Astrocyte of the spinal cord (primary cell): ENCODE measurements around the gene LYPLA2.
"Not testable (repeated sequence)": the region's sequence is repeated elsewhere in the genome, so short reads cannot be mapped to it uniquely, and the experiment has no call there.

Experiments used
- DNase-seq: peaks from one replicate; pipeline ENCODE4 v3.0.0; 2011; ENCODE audit warnings: low read depth, low spot score
- H3K4me3 ChIP-seq: 2 replicates; pipeline ENCODE4 v1.5.1; 2011; ENCODE audit warnings: low read depth, mild to moderate bottlenecking, low read length, moderate library complexity
- in situ Hi-C: cut with HindIII; loops from 2 replicates; pipeline ENCODE4 v1.10.0; 2017; ENCODE audit warnings: low sequenced_read_pairs
- TF ChIP-seq, protein P1 (sequence below): IDR thresholded peaks from 2 replicates; pipeline ENCODE4 v1.5.1; 2012; ENCODE audit warnings: low read depth, mild to moderate bottlenecking, low read length, inconsistent platforms

LYPLA2 gene

DNA sequence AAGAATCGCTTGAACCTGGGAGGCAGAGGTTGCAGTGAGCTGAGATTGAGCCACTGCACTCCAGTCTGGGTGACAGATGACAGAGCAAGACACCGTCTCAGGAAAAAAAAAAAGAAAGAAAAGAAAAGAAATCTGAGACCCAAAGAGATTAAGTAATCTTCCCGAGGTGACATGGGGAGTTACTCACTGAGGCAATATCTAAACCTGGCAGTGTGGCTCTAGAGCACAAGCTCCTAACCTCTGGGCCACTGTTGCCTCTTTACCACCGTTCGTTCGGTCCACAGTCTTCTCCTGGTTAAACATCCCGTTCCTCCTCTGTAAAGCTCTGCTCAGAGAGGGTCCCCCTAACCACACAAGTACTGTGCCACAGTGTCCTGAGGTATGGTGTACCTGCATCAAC is 32.8 kb downstream of the LYPLA2 start:
- TF ChIP-seq, protein P1, sequence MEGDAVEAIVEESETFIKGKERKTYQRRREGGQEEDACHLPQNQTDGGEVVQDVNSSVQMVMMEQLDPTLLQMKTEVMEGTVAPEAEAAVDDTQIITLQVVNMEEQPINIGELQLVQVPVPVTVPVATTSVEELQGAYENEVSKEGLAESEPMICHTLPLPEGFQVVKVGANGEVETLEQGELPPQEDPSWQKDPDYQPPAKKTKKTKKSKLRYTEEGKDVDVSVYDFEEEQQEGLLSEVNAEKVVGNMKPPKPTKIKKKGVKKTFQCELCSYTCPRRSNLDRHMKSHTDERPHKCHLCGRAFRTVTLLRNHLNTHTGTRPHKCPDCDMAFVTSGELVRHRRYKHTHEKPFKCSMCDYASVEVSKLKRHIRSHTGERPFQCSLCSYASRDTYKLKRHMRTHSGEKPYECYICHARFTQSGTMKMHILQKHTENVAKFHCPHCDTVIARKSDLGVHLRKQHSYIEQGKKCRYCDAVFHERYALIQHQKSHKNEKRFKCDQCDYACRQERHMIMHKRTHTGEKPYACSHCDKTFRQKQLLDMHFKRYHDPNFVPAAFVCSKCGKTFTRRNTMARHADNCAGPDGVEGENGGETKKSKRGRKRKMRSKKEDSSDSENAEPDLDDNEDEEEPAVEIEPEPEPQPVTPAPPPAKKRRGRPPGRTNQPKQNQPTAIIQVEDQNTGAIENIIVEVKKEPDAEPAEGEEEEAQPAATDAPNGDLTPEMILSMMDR, result no peak
- in situ Hi-C loops, result no loop called here
- DNase-seq, result no peak
- no peak overlapping the region for H3K4me3 ChIP-seq

DNA sequence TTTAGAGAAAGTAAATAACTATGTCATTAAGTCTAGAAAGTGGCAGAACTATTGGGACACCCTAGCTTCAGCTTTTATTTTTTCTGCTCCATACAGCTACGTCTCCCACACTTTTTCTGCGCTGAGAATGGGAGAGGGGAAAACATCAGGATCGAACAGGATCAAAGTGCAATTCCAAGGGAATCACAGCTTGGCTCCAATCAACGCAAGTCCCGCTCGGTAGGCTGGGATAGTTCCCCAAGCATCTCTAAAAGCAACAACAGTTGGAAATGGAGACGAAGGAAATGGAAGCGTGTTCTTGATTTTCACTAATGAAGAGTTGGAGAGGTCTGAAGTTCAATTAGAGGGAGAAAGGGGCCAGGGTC is 33.7 kb downstream of the LYPLA2 start:
- TF ChIP-seq, protein P1, result no peak
- in situ Hi-C loops, result no loop called here
- DNase-seq, result no peak
- H3K4me3 ChIP-seq, result peak overlapping the region; percentile 88

DNA sequence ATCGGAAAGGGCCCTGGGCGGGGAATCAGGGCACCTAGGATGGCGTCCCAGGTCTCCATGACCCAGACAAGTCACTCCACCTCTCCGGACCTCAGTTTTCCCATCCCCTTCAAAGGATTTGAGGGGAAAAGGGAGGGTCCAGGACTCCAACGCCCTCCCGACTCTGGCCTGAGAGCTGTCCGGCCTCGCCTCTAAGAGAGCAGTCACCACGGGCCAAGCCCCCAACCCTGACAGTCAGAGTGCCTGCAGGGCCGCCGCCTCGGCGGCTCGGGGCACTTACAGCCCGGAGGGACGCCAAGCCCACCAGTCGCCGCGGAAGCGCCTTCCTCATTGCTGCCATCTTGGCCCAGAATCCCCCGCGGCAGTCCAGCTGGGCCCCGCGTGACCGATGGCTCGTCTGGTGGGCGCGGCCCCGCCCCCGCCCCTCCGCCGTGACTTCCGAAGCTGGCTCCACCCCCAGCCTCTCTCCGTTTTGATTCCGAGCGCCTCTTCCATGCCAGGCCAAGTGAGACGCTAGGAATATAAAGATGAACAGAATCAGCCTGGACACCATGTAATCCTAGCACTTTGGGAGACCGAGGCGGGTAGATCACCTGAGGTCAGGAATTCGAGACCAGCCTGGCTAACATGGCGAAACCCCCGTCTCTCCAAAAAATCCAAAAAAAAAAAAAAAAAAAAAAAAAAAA is 34.3 kb downstream of the LYPLA2 start, which contains the start of gene HMGCL:
Gene HMGCL (minus strand): TSS at position 354 of the 686 bp plus-strand sequence. CDS start 14 bp downstream, at position 340.
- peak; percentile 91 for DNase-seq

DNA sequence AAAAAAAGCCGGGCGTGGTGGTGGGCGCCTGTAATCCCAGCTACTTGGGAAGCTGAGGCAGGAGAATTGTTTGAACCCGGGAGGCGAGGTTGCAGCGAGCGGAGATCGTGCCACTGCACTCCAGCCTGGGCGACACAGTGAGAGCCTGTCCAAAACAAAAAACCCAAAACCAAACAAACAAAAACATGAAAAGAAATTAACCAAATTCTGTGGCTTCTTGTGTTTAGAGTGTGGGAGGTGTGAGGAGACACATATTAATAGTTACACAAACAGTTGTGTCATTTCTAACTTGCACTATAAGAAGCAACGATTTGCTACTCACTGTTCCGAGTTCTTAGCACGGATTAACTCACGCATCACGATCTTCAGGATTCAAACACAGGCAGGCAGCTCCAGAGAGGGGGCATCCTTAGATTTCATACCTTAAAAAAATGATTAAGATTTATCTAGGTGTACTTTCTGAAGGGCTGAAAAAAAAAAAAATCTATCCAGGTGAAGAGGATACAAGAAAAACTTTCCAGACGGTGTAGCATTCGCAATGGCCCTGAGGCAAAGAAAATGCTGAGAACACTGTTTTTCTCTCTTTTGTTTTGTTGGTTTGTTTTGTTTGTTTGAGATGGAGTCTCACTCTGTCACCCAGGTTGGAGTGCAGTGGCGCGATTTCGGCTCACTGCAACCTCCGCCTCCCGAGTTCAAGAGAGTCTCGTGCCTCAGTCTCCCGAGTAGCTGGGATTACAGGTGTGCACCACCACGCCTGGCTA is 35.0 kb downstream of the LYPLA2 start:
- in situ Hi-C loops, result no loop called here
- TF ChIP-seq, protein P1, result no peak
- DNase-seq, result no peak
- peak overlapping the region; percentile 88 for H3K4me3 ChIP-seq

More for the DNA sequence above, 34.3 kb downstream of the LYPLA2 start, which contains the start of gene HMGCL:
- in situ Hi-C loops, result no loop called here
- TF ChIP-seq, protein P1, result no peak
- H3K4me3 ChIP-seq, result peak within 1 kb of the TSS; percentile 88

DNA sequence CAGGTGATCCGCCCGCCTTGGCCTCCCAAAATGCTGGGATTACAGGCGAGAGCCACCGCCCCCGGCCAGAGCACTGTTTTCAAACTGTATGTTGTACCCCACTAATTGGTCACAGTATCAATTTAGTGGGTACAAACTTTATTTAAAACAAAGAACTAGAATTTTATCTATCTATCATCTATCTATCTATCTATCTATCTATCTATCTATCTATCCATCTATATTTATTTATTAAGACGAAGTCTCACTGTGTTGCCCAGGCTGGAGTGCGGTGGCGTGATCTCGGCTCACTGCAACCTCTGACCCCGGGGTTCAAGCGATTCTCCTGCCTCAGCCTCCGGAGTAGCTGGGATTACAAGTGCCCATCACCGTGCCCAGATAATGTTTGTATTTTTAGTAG is 35.6 kb downstream of the LYPLA2 start:
- in situ Hi-C loops, DNase-seq, H3K4me3 ChIP-seq: not testable (repeated sequence)

DNA sequence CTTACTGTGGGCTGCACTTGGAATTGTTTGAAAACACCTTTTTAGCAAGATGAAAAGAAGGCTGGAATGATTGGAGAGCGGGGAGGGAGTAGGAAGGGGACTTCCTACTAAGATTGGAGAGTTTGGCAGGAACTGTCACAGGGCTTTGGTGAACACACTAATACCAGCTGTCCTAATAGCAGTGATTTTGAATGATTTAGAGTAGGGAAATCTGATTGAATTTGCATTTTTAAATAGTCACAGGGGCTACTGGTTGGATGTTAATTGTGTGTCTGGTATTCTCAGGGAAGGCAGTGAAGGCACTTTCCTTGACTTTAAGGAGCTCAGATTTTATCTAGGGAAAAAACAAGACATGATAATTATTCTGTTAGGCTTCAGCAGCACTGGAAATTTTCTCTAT is 36.8 kb downstream of the LYPLA2 start:
- no peak for DNase-seq
- TF ChIP-seq, protein P1, result no peak
- in situ Hi-C loops, result no loop called here

DNA sequence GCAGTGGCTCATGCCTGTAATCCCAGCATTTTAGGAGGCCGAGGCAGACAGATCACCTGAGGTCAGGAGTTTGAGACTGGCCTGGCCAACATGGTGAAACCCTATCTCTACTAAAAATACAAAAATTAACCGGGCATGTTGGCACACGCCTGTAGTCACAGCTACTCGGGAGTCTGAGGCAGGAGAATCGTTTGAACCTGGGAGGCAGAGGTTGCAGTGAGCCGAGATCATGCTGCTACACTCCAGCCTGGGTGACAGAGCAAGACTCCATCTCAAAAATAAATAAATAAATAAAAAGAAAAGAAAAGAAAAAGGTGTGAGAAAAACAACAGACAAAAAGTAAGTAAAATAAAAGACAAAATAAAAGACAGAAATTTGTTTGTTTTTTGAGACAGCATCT is 43.2 kb downstream of the LYPLA2 start:
- in situ Hi-C loops, H3K4me3 ChIP-seq, DNase-seq: not testable (repeated sequence)

More for the DNA sequence above, 36.8 kb downstream of the LYPLA2 start:
- no peak overlapping the region for H3K4me3 ChIP-seq
